ENCODE results near the gene SRCIN1. TPM values are rescaled to one million over a fixed set of nuclear protein-coding genes. Genes with fewer than 3 reads are reported as not detected.

The SRCIN1 gene
- total RNA-seq, 1 donor from 2014 or later = 8.4 TPM

GRCh38 chr17:38617967-38618760 lies 12.4 kb upstream of the SRCIN1 start:
- Mint-ChIP-seq H3K4me3 (no peak overlapping the region), H3K27me3 (ENCODE audit: low read depth) (no peaks in the 10 kb centered on the region), H3K27ac (ENCODE audit: unreplicated experiment) (no peak overlapping the region), H3K4me1 (peaks cover 3% of the 10 kb centered on the region), H3K36me3 (ENCODE audit: low read depth) (no peaks in the 10 kb centered on the region), H3K9me3 (no peaks in the 10 kb centered on the region)
- no peak for TF ChIP-seq CTCF (conservative IDR thresholded peaks at IDR 0.05)
- DNase-seq (ENCODE audit: low read depth, low spot score) = no peak

GRCh38 chr17:38617074-38617860 lies 11.5 kb upstream of the SRCIN1 start:
- Mint-ChIP-seq H3K27ac (ENCODE audit: unreplicated experiment) (peak overlapping the region; percentile 36), H3K9me3 (no peaks in the 10 kb centered on the region), H3K4me1 (peaks cover 3% of the 10 kb centered on the region)

GRCh38 chr17:38616361-38616760 lies 10.6 kb upstream of the SRCIN1 start:
- TF ChIP-seq CTCF (conservative IDR thresholded peaks at IDR 0.05) = no peak
- Mint-ChIP-seq H3K27me3 (ENCODE audit: low read depth) (no peaks in the 10 kb centered on the region), H3K27ac (ENCODE audit: unreplicated experiment) (no peak overlapping the region), H3K4me1 (peaks cover 3% of the 10 kb centered on the region), H3K9me3 (peaks cover 2% of the 10 kb centered on the region), H3K36me3 (ENCODE audit: low read depth) (no peaks in the 10 kb centered on the region), H3K4me3 (no peak overlapping the region)
- DNase-seq (ENCODE audit: low read depth, low spot score) = no peak

More at GRCh38 chr17:38617074-38617860, 11.5 kb upstream of the SRCIN1 start:
- no peaks in the 10 kb centered on the region for H3K36me3 Mint-ChIP-seq (ENCODE audit: low read depth)
- no peak for DNase-seq (ENCODE audit: low read depth, low spot score)
- H3K27me3 Mint-ChIP-seq (ENCODE audit: low read depth) = no peaks in the 10 kb centered on the region
- H3K4me3 Mint-ChIP-seq = no peak overlapping the region
- no peak for TF ChIP-seq CTCF (conservative IDR thresholded peaks at IDR 0.05)

GRCh38 chr17:38613981-38614779 lies 8.4 kb upstream of the SRCIN1 start:
- H3K4me3 Mint-ChIP-seq = no peak overlapping the region
- no peak for TF ChIP-seq CTCF (conservative IDR thresholded peaks at IDR 0.05)
- peaks cover 4% of the 10 kb centered on the region for H3K27me3 Mint-ChIP-seq (ENCODE audit: low read depth)
- no peak overlapping the region for H3K27ac Mint-ChIP-seq (ENCODE audit: unreplicated experiment)
- no peaks in the 10 kb centered on the region for H3K36me3 Mint-ChIP-seq (ENCODE audit: low read depth)
- H3K4me1 Mint-ChIP-seq = peaks cover 5% of the 10 kb centered on the region
- H3K9me3 Mint-ChIP-seq = peaks cover 2% of the 10 kb centered on the region
- no peak for DNase-seq (ENCODE audit: low read depth, low spot score)

- peaks cover 8% of the 10 kb centered on the region for H3K27me3 Mint-ChIP-seq (ENCODE audit: low read depth)
- H3K27ac Mint-ChIP-seq (ENCODE audit: unreplicated experiment) = no peak overlapping the region
- H3K9me3 Mint-ChIP-seq = peaks cover 2% of the 10 kb centered on the region
- H3K36me3 Mint-ChIP-seq (ENCODE audit: low read depth) = no peaks in the 10 kb centered on the region
- H3K4me1 Mint-ChIP-seq = peaks cover 7% of the 10 kb centered on the region
- no peak for DNase-seq (ENCODE audit: low read depth, low spot score)
- no peak for TF ChIP-seq CTCF (conservative IDR thresholded peaks at IDR 0.05)
- no peak overlapping the region for H3K4me3 Mint-ChIP-seq
These were observed 7.8 kb upstream of the SRCIN1 start for GRCh38 chr17:38613525-38613980.
